Measurements from ENCODE around the gene USP19.

Gene USP19

DNA sequence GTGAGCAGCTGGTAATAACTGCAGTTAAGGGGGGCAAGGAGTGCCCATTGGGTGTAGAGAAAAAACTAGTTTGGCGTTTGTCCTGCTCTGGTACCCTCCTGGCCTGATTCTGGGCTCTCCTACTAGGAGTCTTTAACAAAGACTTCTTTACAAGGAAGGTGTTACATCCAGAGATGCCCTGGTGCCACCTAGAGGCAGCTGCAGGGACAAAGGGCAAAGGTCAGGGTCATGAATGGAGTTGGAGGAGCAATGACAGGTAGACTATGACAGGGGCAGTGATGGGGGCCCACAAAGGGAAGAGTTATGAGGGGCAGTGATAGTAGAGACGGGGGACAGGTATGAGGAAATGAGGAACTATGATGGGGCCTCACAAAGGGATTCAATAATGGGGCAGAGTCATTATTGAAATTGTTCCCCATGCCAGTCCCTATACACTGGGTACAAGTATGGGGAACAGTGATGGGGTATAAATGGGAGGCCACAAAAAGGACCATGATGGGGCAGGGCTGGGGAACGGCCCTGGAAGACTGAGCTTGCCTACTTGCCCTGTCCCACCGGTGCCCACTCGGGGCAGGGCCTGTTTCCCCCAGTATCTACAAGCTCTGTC lies 37.6 kb upstream of the USP19 start:
- H3K36me3 ChIP-seq (replicated peaks) = peaks cover 6% of the 10 kb centered on the region
- in situ Hi-C loops (cut with HindIII; ENCODE audit: low pct_ligation_motif_present, low sequenced_read_pairs) = no loop called here
- DNase-seq = no peak
- no peak overlapping the region for H3K27ac ChIP-seq
- TF ChIP-seq, protein P1, sequence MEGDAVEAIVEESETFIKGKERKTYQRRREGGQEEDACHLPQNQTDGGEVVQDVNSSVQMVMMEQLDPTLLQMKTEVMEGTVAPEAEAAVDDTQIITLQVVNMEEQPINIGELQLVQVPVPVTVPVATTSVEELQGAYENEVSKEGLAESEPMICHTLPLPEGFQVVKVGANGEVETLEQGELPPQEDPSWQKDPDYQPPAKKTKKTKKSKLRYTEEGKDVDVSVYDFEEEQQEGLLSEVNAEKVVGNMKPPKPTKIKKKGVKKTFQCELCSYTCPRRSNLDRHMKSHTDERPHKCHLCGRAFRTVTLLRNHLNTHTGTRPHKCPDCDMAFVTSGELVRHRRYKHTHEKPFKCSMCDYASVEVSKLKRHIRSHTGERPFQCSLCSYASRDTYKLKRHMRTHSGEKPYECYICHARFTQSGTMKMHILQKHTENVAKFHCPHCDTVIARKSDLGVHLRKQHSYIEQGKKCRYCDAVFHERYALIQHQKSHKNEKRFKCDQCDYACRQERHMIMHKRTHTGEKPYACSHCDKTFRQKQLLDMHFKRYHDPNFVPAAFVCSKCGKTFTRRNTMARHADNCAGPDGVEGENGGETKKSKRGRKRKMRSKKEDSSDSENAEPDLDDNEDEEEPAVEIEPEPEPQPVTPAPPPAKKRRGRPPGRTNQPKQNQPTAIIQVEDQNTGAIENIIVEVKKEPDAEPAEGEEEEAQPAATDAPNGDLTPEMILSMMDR (IDR thresholded peaks at IDR 0.05; ENCODE audit: low read depth, low read length, missing control alignments) = peak; percentile 48
- no peaks in the 10 kb centered on the region for H3K27me3 ChIP-seq (replicated peaks)
- H3K4me3 ChIP-seq (ENCODE audit: low read depth, low read length) = no peak overlapping the region

DNA sequence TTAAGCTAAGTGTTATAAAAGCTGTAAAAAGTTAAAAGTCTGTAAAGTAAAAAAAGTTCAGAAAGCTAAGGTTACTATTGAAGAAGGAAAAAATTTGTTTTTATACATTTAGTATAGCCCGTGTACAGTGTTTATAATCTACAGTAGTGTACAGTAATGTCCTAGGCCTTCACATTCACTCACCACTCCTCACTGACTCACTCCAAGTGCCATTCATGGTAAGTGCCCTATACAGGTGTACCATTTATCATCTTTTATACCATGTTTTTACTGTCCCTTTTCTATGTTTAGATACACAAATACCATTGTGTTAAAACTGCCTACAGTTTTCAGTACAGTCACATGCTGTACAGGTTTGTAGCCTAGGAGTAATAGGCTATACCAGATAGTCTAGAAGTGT lies 36.7 kb upstream of the USP19 start:
- no peak overlapping the region for H3K27ac ChIP-seq
- no peak for DNase-seq
- no peaks in the 10 kb centered on the region for H3K36me3 ChIP-seq (replicated peaks)
- H3K27me3 ChIP-seq (replicated peaks) = no peaks in the 10 kb centered on the region
- in situ Hi-C loops (cut with HindIII; ENCODE audit: low pct_ligation_motif_present, low sequenced_read_pairs) = no loop called here
- no peak overlapping the region for H3K4me3 ChIP-seq (ENCODE audit: low read depth, low read length)
- TF ChIP-seq, protein P1 (IDR thresholded peaks at IDR 0.05; ENCODE audit: low read depth, low read length, missing control alignments) = no peak

DNA sequence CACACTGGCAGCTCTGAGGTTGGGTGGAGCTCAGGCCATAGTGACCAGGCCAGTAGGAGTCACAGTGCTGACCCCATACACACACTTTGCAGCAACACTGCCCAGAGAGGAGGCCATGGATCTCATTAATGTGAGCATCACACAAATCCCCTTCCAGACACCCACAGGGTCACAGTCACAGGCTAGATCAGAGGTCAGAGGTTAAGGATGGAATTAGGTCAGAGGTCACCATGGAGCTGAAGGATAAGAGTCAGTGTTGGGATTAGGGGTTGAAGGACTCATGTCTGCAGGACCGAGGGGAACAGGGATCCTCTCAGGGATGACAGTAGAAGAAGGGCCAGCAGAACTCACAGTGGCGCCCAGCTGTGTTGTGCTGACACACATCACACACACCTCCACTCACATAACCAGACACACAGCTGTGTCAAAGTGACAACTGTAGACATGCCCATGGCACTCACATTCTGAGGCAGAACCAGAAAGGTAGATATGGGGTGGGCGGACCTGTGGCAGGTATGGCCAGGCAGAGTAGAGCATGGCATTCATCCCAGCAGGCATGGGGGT lies 32.8 kb upstream of the USP19 start:
- Histone ChIP-seq H3K27me3 (replicated peaks) (no peaks in the 10 kb centered on the region), H3K4me3 (ENCODE audit: low read depth, low read length) (no peak overlapping the region), H3K36me3 (replicated peaks) (no peaks in the 10 kb centered on the region), H3K27ac (no peak overlapping the region)
- TF ChIP-seq, protein P1 (IDR thresholded peaks at IDR 0.05; ENCODE audit: low read depth, low read length, missing control alignments) = no peak
- no peak for DNase-seq
- in situ Hi-C loops (cut with HindIII; ENCODE audit: low pct_ligation_motif_present, low sequenced_read_pairs) = no loop called here

DNA sequence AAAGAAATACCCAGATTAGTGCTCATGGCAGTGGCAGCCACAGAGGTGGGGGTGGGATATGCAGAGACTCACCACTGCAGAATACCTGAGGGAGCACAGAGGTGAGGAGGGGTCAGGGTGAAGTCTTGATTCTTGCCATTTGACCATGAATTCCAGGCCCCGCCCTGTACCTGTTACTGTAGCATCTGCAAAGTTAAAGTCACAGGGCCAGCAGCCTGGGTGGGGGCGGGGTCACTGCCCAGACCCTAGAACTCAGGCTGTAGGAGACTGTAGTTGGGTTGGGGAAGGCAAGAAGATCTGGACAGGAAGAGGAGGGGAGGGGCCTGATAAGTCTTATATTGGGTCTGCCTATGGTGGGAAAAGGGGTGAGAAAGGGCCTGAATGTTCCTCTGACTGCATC lies 31.0 kb upstream of the USP19 start:
- no peak overlapping the region for H3K27ac ChIP-seq
- H3K36me3 ChIP-seq (replicated peaks) = no peaks in the 10 kb centered on the region
- no peak overlapping the region for H3K4me3 ChIP-seq (ENCODE audit: low read depth, low read length)
- DNase-seq = no peak
- TF ChIP-seq, protein P1 (IDR thresholded peaks at IDR 0.05; ENCODE audit: low read depth, low read length, missing control alignments) = no peak
- in situ Hi-C loops (cut with HindIII; ENCODE audit: low pct_ligation_motif_present, low sequenced_read_pairs) = no loop called here
- H3K27me3 ChIP-seq (replicated peaks) = no peaks in the 10 kb centered on the region

DNA sequence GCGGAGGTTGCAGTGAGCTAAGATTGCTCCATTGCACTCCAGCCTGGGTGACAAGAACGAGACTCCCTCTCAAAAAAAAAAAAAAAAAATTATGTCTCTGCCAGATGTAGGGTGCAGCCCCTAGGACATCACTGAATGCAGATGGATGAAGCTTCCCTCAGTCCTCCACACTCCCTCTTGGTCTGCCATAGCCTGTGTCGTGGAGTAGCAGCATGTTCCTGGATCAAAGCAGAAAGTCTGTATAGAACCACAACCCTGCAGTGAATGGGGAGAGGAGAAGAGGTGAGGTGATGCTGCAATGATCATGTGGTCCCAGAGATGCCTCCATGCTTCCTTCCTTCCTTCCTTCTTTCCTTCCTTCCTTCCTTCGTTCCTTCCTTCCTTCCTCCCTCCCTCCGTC lies 27.5 kb upstream of the USP19 start:
- TF ChIP-seq, protein P1 (IDR thresholded peaks at IDR 0.05; ENCODE audit: low read depth, low read length, missing control alignments) = no peak
- H3K36me3 ChIP-seq (replicated peaks) = no peaks in the 10 kb centered on the region
- H3K4me3 ChIP-seq (ENCODE audit: low read depth, low read length) = no peak overlapping the region
- no peak for DNase-seq
- in situ Hi-C loops (cut with HindIII; ENCODE audit: low pct_ligation_motif_present, low sequenced_read_pairs) = no loop called here
- no peak overlapping the region for H3K27ac ChIP-seq
- no peaks in the 10 kb centered on the region for H3K27me3 ChIP-seq (replicated peaks)

DNA sequence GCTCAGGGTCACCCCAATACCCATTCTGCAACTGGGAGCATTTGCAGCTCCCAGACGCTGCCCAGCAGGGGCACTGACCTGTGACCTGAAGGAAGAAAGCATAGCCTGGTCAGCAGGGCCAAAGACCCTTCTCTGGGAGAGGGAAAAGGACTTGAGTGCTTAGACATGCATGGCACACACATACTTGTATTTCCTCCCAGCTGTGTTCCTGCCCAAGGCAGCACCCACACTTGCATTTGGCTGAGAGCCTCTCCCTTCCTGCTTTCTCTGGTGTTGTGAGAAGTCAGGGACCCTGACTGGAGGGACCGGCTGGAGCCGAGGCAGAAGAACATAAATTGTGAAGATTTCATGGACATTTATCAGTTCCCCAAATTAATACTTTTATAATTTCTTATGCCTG lies 19.5 kb upstream of the USP19 start:
- no peaks in the 10 kb centered on the region for H3K36me3 ChIP-seq (replicated peaks)
- no peaks in the 10 kb centered on the region for H3K27me3 ChIP-seq (replicated peaks)
- TF ChIP-seq, protein P1 (IDR thresholded peaks at IDR 0.05; ENCODE audit: low read depth, low read length, missing control alignments) = no peak
- no peak overlapping the region for H3K27ac ChIP-seq
- no peak for DNase-seq
- H3K4me3 ChIP-seq (ENCODE audit: low read depth, low read length) = no peak overlapping the region
- in situ Hi-C loops (cut with HindIII; ENCODE audit: low pct_ligation_motif_present, low sequenced_read_pairs) = no loop called here

All from brain microvascular endothelial cell (primary cell).